ENCODE results near the gene RIMKLA. TPM values are rescaled to one million over a fixed set of nuclear protein-coding genes. Genes with fewer than 3 reads are reported as not detected.

RIMKLA gene
- total and polyA plus RNA-seq, 2 of the 13 experiments (the other 11 are each of a cell fraction or from before 2014, with no cell fraction given), result 2.5 to 3.8 TPM

DNA sequence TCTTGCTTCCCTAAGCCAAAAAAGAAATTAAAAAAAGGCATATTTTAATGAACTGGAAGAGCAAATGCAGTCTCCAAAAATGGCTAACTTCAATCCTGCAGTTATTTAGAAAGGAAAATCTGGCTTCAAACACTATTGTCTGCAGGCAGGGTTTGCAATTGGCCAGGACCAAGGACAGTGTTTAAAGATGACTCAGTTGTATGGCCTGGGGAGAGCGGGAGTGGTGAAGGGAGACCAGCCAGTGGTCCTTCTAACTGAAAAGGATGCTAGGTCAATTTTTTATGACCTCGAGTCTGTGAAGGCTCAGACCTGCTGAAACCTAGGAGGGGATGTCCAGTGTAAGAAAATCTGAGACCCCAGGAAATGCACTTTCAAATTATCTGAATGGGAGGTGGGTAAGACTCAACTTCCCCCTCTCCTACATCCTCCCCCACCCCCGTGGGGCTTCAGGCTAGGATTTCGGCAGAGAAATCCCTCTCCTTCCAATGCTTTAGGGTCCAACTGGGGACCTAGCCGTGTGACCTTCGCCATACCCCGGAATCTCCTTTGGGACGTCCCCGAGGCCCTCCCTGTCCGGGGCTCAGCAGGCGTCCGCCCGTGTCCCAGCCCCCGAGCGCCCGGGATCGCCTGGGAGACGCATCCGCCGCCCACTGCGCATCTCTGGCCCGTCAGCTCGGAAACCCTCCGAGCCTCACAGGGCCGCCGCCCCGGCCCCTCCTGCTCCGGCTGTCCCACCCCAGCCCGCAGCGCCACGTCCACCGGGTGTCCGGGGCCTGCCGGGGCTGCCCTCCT lies 602 bp upstream of the RIMKLA start (continued):
- TF ChIP-seq REST (IDR thresholded peaks at IDR 0.05; ENCODE audit: borderline replicate concordance in 1 of 2, low read depth in 1 of 2, low read length in 2 of 2) (peak; percentile 48 to 93), XRCC5 (optimal IDR thresholded peaks at IDR 0.05; ENCODE audit: low read length) (no peak), ZBTB7B (CRISPR knock-in tag; IDR thresholded peaks at IDR 0.05) (no peak), CEBPG (CRISPR knock-in tag; IDR thresholded peaks at IDR 0.05) (no peak), HNRNPLL (IDR thresholded peaks at IDR 0.05; ENCODE audit: low read depth, low read length, poor library complexity, severe bottlenecking) (peak; percentile 77), ESRRA (CRISPR knock-in tag; IDR thresholded peaks at IDR 0.05; ENCODE audit: low read depth) (peak; percentile 5; the same call in 1 of the 2 replicates), PCBP2 (optimal IDR thresholded peaks at IDR 0.05; ENCODE audit: low read depth, low read length, poor library complexity, severe bottlenecking) (no peak), SAP130 (CRISPR knock-in tag; IDR thresholded peaks at IDR 0.05; ENCODE audit: low read depth) (peak; percentile 66), FOXM1 (CRISPR knock-in tag; IDR thresholded peaks at IDR 0.05) (no peak), ATF1 (CRISPR knock-in tag; IDR thresholded peaks at IDR 0.05) (no peak), FOSL2 (CRISPR knock-in tag; IDR thresholded peaks at IDR 0.05) (peak; percentile 81)
- TF ChIP-seq, protein P1, sequence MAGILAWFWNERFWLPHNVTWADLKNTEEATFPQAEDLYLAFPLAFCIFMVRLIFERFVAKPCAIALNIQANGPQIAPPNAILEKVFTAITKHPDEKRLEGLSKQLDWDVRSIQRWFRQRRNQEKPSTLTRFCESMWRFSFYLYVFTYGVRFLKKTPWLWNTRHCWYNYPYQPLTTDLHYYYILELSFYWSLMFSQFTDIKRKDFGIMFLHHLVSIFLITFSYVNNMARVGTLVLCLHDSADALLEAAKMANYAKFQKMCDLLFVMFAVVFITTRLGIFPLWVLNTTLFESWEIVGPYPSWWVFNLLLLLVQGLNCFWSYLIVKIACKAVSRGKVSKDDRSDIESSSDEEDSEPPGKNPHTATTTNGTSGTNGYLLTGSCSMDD (CRISPR knock-in tag; IDR thresholded peaks at IDR 0.05), result no peak

Measured in HepG2 (cell line).